ENCODE results near the gene DAGLA. TPM values are rescaled to one million over a fixed set of nuclear protein-coding genes. Genes with fewer than 3 reads are reported as not detected.

Gene DAGLA
- total RNA-seq, 1 experiment from 2014 or later, result 10.1 TPM

- POLR2A ChIA-PET (ENCODE audit: unreplicated experiment), result no interaction called here
- Histone ChIP-seq H3K27ac (no peak overlapping the region), H3K27me3 (ENCODE audit: insufficient read depth, low read depth) (0 out of 2 replicates have a peak, but pooled peaks cover under 1% of the 10 kb centered on the region)
Observed at GRCh38 chr11:61682093-61682732, 2.0 kb downstream of the DAGLA start.

GRCh38 chr11:61682906-61683675 lies 2.9 kb downstream of the DAGLA start:
- no TSS peak for BruUV-seq (replicated peaks)
- Histone ChIP-seq H3K4me2 (no peak overlapping the region), H3K4me1 (replicated peaks; ENCODE audit: insufficient read depth) (peaks cover 14% of the 10 kb centered on the region; the same call in 1 of the 2 replicates), H3K9me2 (ENCODE audit: insufficient read depth) (no peaks in the 10 kb centered on the region), H2AFZ (no peak overlapping the region), H3K27ac (no peak overlapping the region), H3K79me2 (ENCODE audit: low read depth) (peaks cover 6% of the 10 kb centered on the region; the same call in 1 of the 2 replicates), H3K9me3 (ENCODE audit: insufficient read depth, low read depth) (no peaks in the 10 kb centered on the region), H4K20me1 (ENCODE audit: insufficient read depth) (no peaks in the 10 kb centered on the region), H3K36me3 (ENCODE audit: low read depth) (no peaks in the 10 kb centered on the region), H3K27me3 (ENCODE audit: insufficient read depth, low read depth) (no peaks in the 10 kb centered on the region), H3K4me3 (no peak overlapping the region), H3F3A (ENCODE audit: insufficient read depth, low read depth) (peaks cover 10% of the 10 kb centered on the region; the same call in 1 of the 2 replicates)
- POLR2A ChIA-PET (ENCODE audit: unreplicated experiment), result no interaction called here
- TF ChIP-seq, protein P1, sequence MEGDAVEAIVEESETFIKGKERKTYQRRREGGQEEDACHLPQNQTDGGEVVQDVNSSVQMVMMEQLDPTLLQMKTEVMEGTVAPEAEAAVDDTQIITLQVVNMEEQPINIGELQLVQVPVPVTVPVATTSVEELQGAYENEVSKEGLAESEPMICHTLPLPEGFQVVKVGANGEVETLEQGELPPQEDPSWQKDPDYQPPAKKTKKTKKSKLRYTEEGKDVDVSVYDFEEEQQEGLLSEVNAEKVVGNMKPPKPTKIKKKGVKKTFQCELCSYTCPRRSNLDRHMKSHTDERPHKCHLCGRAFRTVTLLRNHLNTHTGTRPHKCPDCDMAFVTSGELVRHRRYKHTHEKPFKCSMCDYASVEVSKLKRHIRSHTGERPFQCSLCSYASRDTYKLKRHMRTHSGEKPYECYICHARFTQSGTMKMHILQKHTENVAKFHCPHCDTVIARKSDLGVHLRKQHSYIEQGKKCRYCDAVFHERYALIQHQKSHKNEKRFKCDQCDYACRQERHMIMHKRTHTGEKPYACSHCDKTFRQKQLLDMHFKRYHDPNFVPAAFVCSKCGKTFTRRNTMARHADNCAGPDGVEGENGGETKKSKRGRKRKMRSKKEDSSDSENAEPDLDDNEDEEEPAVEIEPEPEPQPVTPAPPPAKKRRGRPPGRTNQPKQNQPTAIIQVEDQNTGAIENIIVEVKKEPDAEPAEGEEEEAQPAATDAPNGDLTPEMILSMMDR (conservative IDR thresholded peaks at IDR 0.05), result no peak
- no peak for TF ChIP-seq EZH2 (IDR thresholded peaks at IDR 0.05; ENCODE audit: low read depth)
- no peak for DNase-seq
- intact Hi-C loops (cut with micrococcal nuclease; ENCODE audit: unreplicated experiment), result no loop called here
- CTCF ChIA-PET, result interaction anchor here (0.7 kb wide), 1 partner anchor 12 kb away, joined by 5 read pairs; no protein-coding TSS in a partner anchor

More at GRCh38 chr11:61682093-61682732, 2.0 kb downstream of the DAGLA start:
- no peaks in the 10 kb centered on the region for H4K20me1 ChIP-seq (ENCODE audit: insufficient read depth)
- peak overlapping the region; percentile 99; the same call in 1 of the 2 replicates for H3K4me2 ChIP-seq
- H3K9me2 ChIP-seq (ENCODE audit: insufficient read depth), result no peaks in the 10 kb centered on the region
- H3K79me2 ChIP-seq (ENCODE audit: low read depth), result peaks cover 6% of the 10 kb centered on the region; the same call in 1 of the 2 replicates
- peak in 1 of 2 experiments; percentile 37 for DNase-seq
- no TSS peak for BruUV-seq (replicated peaks)
- TF ChIP-seq, protein P1 (conservative IDR thresholded peaks at IDR 0.05), result no peak
- H3K4me1 ChIP-seq (replicated peaks; ENCODE audit: insufficient read depth), result peaks cover 14% of the 10 kb centered on the region; the same call in 1 of the 2 replicates
- H2AFZ ChIP-seq, result no peak overlapping the region
- H3K4me3 ChIP-seq, result no peak overlapping the region
- no peaks in the 10 kb centered on the region for H3K36me3 ChIP-seq (ENCODE audit: low read depth)
- intact Hi-C loops (cut with micrococcal nuclease; ENCODE audit: unreplicated experiment), result no loop called here
- H3K9me3 ChIP-seq (ENCODE audit: insufficient read depth, low read depth), result no peaks in the 10 kb centered on the region
- H3F3A ChIP-seq (ENCODE audit: insufficient read depth, low read depth), result peaks cover 10% of the 10 kb centered on the region; the same call in 1 of the 2 replicates
- CTCF ChIA-PET, result interaction anchor here (0.6 to 1.6 kb wide), 6 partner anchors 13 to 1086 kb away, joined by 3 to 9 read pairs (median 4); no protein-coding TSS in a partner anchor

- Histone ChIP-seq H2AFZ (no peak overlapping the region), H3K36me3 (ENCODE audit: low read depth) (no peaks in the 10 kb centered on the region), H3K27ac (no peak overlapping the region), H3K4me1 (replicated peaks; ENCODE audit: insufficient read depth) (peaks cover 14% of the 10 kb centered on the region; the same call in 1 of the 2 replicates), H3K4me2 (no peak overlapping the region), H3K79me2 (ENCODE audit: low read depth) (peaks cover 6% of the 10 kb centered on the region; the same call in 1 of the 2 replicates), H3K9me3 (ENCODE audit: insufficient read depth, low read depth) (no peaks in the 10 kb centered on the region), H4K20me1 (ENCODE audit: insufficient read depth) (no peaks in the 10 kb centered on the region), H3K4me3 (no peak overlapping the region), H3F3A (ENCODE audit: insufficient read depth, low read depth) (peaks cover 2% of the 10 kb centered on the region; the same call in 1 of the 2 replicates), H3K27me3 (ENCODE audit: insufficient read depth, low read depth) (no peaks in the 10 kb centered on the region), H3K9me2 (ENCODE audit: insufficient read depth) (no peaks in the 10 kb centered on the region)
- no TSS peak for BruUV-seq (replicated peaks)
- TF ChIP-seq, protein P1 (conservative IDR thresholded peaks at IDR 0.05), result no peak
- TF ChIP-seq EZH2 (IDR thresholded peaks at IDR 0.05; ENCODE audit: low read depth), result no peak
- intact Hi-C loops (cut with micrococcal nuclease; ENCODE audit: unreplicated experiment), result no loop called here
- ChIA-PET POLR2A (ENCODE audit: unreplicated experiment) (no interaction called here), CTCF (interaction anchor here (0.5 to 0.7 kb wide), 3 partner anchors 11 to 69 kb away, joined by 5 to 9 read pairs (median 5); no protein-coding TSS in a partner anchor)
- no peak for DNase-seq
Observed at GRCh38 chr11:61683961-61684869, 4.0 kb downstream of the DAGLA start.

Measured in PC-9 (cell line).